GM21526 (cell line): ENCODE results near the gene ZNF644.
"Not testable (repeated sequence)": the region's sequence is repeated elsewhere in the genome, so short reads cannot be mapped to it uniquely, and the experiment has no call there.

Experiments used
- ATAC-seq: cut with Tn5 transposase; IDR thresholded peaks from one replicate; pipeline ENCODE4 v1.9.1; 2021; ENCODE audit warnings: moderate library complexity; ENCODE audit not compliant: unreplicated experiment, low FRiP score

ZNF644 gene

DNA sequence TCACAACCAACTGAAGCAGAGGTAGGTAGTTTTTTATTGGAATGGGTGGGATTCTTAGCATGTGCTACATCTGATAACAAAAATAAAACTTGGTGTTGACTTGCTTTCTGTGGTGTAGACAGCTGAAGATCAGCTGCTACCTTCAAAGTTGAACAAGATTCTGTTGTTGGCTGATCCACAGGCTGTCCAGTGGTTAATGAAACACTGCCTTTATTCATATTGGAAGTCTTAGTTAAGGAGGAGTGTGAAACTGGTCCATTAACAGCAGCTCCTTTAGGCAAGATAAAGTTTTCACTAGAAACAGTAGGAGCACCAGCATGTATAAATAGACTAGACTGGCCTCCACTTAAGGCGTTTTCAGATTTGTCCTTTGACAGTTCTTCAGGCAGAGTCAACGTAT is 81.1 kb downstream of the ZNF644 start:
- ATAC-seq, result no peak

DNA sequence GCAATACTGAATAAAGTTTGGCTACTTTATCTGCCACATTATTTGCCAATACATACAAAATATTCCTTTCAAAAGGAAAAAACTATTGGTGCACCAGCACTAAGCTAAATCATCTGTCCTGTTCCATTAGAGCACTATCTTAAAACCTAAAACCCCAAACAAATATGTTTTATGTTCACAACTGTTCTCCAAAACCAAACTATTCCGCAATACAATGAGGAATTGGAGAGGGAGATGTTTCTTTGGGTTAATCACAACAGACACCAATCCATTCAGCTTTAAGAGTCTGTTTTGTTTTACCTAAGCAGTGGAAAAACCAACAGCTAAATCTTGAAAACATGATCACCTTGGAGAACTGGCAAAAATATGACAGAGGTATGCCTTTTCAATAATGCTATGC is 85.1 kb downstream of the ZNF644 start:
- ATAC-seq, result no peak

DNA sequence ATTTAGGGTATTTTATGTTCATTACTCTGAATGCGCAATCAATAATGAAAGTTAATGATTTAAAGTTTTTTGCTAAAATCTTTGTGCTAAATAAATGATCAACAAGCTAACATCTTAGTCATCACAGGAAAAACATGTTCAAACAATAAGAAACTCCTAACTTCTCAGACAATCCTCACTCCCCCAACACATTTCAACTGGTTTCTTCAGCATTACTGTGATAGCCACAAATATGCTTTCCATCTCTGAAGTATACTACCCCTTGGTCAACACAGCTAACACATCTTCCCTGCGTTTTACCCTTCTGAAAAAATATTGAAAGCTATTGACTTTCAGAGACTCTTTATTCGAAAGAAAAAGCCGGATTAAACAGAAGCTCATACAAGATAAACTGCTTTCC is 85.8 kb downstream of the ZNF644 start:
- ATAC-seq, result no peak

DNA sequence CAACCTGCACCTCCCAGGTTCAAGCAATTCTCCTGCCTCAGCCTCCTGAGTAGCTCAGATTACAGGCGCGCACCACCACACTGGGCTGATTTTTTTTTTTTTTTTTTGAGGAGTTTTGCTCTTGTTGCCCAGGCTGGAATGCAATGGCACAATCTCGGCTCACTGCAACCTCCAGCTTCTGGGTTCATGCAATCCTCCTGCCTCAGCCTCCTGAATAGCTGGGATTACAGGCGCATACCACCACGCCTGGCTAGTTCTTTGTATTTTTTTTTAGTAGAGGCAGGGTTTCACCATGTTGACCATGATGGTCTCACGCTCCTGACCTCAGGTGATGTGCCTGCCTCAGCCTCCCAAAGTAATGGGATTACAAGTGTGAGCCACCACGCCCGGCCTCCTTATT is 93.6 kb downstream of the ZNF644 start:
- ATAC-seq, result not testable (repeated sequence)

DNA sequence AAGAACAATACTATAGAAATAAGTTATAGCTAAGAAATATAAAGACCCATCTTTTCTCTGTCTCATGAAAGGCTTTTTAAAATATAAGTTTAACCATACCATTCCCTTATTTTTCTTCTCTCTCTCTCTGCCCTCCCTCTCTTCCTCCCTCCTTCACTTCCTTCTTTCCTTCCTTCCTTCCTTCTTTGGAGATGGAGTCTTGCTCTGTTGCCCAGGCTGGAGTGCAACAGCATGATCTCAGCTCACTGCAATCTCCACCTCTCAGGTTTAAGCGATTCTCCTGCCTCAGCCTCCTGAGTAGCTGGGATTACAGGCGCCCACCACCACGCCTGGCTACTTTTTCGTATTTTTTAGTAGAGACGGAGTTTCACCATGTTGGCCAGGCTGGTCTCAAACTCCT is 94.2 kb downstream of the ZNF644 start:
- ATAC-seq, result not testable (repeated sequence)

DNA sequence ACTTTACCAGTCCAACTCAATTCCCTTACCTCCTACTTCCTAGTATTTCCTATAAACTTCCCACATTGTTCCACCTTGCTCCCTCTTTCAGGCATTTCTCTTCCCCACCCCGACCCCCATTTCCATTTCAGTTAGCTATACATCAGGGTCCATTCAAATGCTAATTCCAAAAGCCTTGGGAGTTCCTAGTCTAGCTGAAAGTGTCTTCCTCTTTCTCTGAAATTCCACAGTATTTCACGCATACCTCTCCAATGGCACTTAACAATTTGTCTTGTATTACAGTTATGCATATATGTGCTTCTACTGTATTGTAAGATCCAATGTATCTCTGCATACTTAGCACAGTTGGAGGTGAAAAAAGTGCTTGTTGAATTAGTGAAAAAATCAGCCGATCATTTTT is 94.9 kb downstream of the ZNF644 start:
- ATAC-seq, result no peak

DNA sequence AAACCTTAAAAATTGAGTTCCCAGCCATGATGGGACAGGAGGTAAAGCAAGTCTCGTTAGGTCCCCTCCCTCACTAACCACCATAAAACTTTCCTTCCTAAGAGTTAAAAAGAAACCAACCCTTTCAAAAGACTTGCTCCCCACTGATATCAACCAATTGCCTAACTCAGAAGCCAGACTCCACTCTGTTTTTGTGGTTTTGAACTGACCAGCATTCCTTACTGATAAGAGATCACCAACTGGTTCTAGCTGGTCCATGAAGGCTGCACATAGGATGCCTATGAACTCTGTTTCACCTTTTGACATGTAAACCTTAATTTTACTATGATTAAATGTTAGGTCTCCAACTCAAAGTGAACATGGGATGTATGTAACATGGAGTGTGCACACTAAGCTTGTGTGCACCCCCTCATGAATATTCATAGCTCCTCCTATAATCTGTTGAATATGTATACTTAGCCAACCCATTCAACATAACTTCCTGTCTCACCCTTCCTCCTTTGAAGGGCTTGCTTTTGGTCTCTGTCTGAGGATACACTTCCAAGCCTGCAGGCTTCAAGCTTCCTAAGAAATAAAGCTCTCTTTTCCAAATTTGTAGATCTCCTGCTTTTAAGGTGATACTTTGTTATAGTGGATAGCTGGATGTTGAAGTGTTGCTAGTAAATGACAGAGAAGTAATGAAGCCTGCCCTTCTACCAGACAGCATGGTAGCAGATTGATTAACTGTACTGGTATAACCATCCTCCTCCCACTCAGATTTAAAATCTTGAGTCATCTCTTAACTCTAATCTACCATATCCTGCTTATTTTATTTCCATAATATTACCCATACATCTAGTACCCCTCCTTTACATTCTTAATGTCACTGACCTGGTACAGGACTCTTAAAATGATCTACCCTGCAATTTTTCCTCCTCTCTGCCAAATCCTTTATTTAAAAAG is 95.6 kb downstream of the ZNF644 start:
- ATAC-seq, result no peak

DNA sequence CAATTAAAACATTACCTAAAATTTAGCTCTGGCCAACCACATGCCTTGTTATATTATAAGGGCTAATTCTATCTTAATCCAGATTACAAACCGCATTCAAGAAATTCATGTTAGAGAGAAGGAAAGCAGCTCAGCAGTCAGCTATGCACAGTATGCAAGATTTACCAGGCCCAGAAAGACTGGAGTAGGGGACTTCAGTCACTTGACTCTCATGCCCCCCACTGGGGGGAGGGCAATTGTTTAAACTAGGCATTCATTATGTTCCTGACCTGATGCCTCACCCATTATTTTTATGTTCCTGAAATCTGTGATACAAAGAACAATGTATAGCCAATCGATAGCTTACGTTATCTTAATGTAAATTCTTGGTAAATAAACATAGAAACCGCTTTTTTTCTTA is 96.9 kb downstream of the ZNF644 start:
- no peak for ATAC-seq

DNA sequence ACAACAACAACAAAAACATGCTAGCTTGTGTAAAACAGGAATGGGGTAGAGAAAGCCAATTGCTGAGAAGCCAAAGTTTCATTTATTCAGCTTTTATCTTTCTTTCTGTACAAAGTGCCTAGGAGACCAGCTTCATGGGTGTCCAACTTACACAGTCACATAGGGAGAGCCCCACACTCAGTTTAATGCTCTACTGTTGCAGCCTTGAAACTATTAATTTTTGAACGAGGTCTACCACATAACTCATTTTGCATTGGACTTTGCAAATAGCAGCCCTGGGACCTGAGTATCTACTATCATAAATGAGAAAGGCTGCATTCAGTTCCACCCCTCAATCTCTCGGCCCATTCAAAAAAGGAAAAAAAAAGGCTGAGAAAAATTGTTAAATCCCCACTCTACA is 98.8 kb downstream of the ZNF644 start:
- ATAC-seq, result no peak

DNA sequence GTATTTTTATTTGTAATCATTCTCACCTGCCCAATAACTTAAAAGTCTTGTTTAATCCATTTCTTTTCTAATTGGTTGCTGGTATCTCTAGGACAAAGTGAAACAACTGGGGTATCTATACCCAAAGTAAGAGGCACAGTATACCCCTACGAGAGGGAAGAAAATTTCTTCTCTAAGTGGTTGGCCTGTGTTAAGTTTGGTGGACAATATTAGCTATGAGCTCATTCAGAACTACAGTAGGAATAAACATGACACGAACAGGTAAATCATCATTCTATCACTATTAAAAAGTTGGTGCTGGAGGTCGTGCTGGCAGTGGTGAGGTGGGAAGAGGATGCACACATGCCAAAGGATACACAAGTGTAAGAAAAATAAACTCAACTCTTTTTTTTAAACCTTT is 99.6 kb downstream of the ZNF644 start:
- ATAC-seq, result no peak

DNA sequence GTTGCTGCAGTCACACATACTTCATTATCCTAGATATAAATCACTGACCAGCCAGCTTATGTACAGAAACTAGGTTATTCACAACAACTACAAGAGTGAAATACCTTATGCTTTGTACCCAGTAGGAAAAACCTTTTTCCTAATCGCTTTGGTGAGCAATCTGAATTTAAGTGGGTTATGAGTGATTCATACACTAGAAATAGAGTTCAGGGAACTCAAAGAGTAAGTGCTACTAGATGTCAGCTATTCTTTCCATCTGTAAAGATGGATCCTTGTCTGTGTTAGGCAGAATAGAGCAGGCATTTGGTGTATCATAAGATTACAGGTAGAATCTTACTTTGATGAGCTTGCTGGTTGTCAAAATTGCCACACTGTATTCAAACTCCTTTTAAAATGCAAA is 101.9 kb downstream of the ZNF644 start:
- no peak for ATAC-seq

DNA sequence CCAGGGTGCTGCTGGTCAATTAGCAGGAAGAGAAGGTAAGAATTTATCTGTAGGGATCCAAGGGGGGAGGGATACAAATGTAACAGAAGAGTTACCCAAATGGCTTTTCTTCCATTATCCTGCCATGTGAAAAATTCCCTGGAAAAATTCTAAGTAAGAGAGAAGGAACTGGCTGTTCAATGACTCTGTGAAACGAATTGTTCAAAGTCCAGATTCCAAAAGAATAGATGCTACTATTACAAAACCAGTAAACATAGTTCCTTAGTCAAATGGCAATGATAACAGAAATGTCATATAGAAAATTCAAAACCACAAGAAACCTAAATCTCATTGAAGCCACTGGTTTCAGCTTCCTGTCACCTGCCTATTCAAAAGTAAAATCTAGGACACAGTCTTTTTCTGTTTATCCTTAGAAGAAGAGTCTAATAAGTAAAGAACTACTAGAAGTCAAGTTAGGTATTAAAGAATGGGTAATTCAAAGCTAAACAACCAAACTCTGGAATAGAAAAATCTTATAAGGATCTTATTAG is 102.6 kb downstream of the ZNF644 start:
- peak; percentile 48 for ATAC-seq

DNA sequence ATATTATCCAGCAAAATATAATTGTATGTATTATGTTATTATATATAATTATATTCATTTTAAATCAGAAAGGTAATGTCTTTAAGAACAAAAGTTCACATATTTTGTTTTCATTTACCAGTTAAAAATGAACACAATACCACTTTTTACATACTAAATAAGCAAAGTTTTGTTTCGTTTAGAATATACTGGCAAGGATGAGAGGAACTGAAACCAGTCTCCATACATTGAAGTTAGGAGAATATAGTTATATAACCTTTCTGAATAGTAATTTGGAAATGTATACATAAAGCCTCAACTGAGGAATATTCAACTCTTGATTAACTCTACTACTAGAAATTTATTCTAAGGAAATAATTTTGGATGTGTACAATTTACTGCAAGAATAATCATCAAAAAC is 110.5 kb downstream of the ZNF644 start:
- no peak for ATAC-seq

DNA sequence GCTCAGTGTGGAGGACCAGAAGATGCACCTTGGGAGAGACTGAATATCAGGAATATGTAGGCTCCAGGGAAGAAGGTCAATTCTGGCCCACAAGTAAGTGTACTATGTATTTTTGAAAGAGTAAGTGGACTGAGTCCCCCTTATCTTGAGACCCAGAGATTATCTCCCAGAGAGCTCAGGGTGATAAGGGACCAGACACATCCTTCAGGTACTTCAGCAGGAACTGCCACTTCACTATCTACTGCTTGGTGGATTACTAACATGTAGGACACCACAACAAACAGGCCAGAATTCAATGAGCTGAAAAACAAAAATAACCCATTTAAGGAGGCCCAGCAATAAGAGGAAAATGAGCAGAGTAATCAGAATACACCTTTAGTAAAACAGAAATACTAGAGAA is 119.2 kb downstream of the ZNF644 start:
- no peak for ATAC-seq

DNA sequence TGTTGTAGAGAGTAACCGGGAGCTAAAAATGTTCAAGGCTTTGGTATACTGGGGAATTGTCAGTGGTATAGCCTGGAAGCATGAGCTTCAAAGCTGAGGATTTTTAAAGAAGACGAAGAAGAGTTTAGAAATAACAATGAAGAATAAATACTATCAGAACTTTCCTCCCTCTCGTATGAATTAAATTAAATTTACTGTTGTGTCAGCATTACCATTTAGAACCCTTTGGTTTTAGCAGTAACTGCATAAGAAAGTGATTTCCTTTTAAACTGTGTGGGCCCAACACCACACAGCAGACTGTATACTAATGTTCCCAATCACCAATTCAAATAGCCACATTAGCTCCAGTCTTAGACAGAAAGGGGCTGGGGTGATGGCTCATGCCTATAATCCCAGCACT is 122.6 kb downstream of the ZNF644 start:
- ATAC-seq, result no peak

DNA sequence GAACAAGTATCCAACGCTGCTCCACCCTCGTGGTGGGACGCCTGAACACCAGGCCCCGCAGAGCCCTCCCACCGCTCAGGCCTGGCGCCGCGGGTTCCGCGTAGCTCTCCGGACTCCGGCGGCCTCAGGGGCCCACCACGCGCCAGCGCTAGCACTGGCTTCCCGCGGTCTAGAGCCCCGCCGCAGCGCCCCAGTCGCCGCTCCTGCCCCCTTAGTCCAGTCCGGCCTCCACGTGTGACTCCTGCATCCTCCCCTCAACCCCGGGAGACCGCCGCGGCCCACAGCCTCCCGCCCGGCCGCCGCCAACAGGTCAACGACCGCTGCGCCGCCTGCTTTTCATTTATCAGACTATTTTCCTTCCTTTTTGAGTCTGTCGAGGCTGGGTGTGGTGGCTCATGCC is 128.2 kb downstream of the ZNF644 start:
- not testable (repeated sequence) for ATAC-seq

DNA sequence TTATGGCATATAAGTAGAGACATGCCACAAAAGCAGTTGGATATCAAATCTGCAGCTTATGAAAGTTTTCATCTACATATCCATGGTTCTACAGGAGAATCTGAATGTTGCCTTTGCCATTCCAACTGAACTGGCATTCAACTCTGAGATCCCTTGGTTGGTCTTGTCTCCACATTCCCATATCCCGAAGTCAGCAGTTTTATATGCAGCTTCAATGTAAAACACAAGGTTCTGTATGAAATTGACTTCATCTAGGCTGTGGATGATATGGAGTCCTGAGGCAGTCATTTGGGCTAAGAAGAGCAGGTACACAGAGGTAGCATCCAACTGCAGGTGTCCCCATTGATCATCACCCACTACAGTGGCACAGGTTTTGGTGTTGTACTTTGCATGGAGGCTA is 129.0 kb downstream of the ZNF644 start:
- ATAC-seq, result not testable (repeated sequence)

DNA sequence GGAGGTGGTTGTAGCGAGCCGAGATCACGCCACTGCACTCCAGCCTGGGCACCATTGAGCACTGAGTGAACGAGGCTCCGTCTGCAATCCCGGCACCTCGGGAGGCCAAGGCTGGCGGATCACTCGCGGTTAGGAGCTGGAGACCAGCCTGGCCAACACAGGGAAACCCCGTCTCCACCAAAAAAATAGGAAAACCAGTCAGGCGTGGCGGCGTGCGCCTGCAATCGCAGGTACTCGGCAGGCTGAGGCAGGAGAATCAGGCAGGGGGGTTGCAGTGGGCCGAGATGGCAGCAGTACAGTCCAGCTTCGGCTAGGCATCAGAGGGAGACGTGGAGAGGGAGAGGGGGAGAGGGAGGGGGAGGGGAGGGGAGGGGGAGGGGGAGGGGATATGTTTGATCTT is 129.6 kb downstream of the ZNF644 start:
- not testable (repeated sequence) for ATAC-seq

DNA sequence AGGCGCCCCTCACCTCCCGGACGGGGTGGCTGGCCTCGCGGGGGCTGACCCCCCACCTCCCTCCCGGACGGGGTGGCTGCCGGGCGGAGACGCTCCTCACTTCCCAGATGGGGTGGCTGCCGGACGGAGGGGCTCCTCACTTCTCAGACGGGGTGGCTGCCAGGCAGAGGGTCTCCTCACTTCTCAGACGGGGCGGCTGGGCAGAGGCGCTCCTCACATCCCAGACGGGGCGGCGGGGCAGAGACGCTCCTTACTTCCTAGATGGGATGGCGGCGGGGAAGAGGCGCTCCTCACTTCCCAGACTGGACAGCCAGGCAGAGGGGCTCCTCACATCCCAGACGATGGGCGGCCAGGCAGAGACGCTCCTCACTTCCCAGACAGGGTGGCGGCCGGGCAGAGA is 130.1 kb downstream of the ZNF644 start:
- not testable (repeated sequence) for ATAC-seq

DNA sequence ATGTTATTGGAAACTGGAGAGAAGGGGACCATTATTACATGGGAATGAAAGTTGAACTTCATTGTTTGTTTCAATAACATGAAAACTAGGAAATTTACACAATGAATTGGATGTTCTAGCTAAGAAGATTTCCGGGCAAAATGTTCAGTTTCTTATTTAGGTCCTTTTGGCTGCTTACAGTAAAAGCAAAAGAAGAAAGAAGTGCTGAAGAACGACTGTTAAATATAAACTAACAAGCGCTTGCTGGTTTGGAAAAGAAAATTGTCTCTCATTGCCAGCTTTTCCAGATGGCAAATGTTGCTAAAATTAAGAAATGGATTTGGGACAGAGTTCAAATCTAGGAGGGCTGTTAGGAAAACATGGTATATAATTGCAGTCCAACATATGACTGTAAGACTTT is 139.6 kb downstream of the ZNF644 start:
- ATAC-seq, result no peak

DNA sequence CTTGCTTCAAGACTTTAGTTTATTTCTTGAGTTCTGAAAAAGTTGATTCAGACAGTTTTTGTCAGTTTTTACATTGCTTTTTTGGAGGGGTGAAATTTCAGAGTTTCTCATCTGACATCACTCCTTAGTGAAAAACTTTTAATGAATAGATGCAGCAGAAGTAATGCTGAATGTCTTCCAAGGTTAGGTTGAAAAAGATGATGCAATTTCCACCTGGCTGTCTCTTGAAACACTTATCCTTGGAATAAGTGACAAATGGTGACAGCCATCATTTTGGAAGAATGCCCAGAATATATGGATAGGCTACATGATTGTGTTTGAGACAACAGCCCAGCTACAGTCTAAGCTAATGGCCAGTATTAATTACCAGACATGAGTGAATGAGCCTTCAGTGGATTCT is 140.8 kb downstream of the ZNF644 start:
- no peak for ATAC-seq

DNA sequence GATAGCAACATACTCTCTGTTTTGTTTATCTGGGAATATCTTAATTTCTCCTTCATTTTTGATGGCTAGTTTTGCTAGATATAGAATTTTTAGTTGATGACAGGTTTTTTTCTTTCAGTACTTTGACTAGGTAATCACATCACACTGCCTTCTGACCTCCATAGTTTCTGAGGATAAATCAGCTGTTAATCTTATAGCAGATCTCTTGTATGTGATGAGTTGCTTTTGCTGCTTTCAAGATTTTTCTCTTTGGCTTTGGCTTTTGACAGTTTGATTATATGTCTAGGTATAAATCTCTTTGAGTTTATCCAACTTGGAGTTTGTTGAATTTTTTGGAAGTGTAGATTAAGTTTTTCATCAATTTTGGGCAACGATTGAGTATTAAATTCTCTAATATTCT is 142.6 kb downstream of the ZNF644 start:
- no peak for ATAC-seq
